T-cell (primary cell): ENCODE data around the gene ZFHX3. TPM values are rescaled to one million over a fixed set of nuclear protein-coding genes. Genes with fewer than 3 reads are reported as not detected.

Source experiments
- ATAC-seq, 4 experiments: fragments of 200-7000 bp in 3 of 4; fragments of 150-1000 bp in 1 of 4; cut with Tn5 transposase; replicated peaks in 1 of 4; 1 replicate in 3 of 4; 2 replicates in 1 of 4; pipeline ENCODE4 v1.10.0; 2021; ENCODE audit warnings: moderate library complexity in 3 of 4, mild to moderate bottlenecking in 2 of 4, moderate number of reproducible peaks in 1 of 4
- CTCF ChIA-PET, 2 donors: fragments of 300-600 bp; sonication (Branson Sonifier 250); formaldehyde crosslinking; loops; one replicate each; lab custom pipeline; 2022; ENCODE audit warnings: antibody characterized with exemption in 2 of 2; lab: Charles Lee
- POLR2A ChIA-PET, 2 donors: fragments of 300-600 bp; sonication (Branson Sonifier 250); formaldehyde crosslinking; loops; one replicate each; lab custom pipeline; 2022; ENCODE audit warnings: antibody characterized with exemption in 2 of 2; lab: Charles Lee
- DNase-seq, 35 experiments: peaks; one replicate each; pipeline versions ENCODE4 v3.0.0 to v3.0.0-alpha.2; 2013 to 2023
- H3K27ac ChIP-seq: one replicate; pipeline ENCODE4 v1.5.1; 2013; ENCODE audit warnings: low read length
- H3K27me3 ChIP-seq, 2 experiments: replicated peaks in 1 of 2; 1 replicate in 1 of 2; 2 replicates in 1 of 2; pipeline versions ENCODE4 v1.6.1 to v1.7.0; 2013; ENCODE audit warnings: low read length in 1 of 2, mixed read lengths in 1 of 2; ENCODE audit not compliant: control insufficient read depth in 2 of 2, insufficient read depth in 2 of 2; ENCODE audit errors: extremely low read depth in 1 of 2
- H3K36me3 ChIP-seq, 2 donors: 1 replicate in 1 of 2; 2 replicates in 1 of 2; pipeline versions ENCODE4 v1.6.1 to v1.7.0; 2013; ENCODE audit warnings: low read length in 1 of 2; ENCODE audit not compliant: control insufficient read depth in 2 of 2, insufficient read depth in 1 of 2; ENCODE audit errors: extremely low read depth in 1 of 2
- H3K4me1 ChIP-seq, 2 experiments: 1 replicate in 1 of 2; 2 replicates in 1 of 2; pipeline versions ENCODE4 v1.6.1 to v1.7.0; 2013; ENCODE audit warnings: low read length in 2 of 2, mixed read lengths in 1 of 2; ENCODE audit not compliant: insufficient read depth in 2 of 2, control insufficient read depth in 1 of 2; ENCODE audit errors: extremely low read depth in 1 of 2
- H3K4me3 ChIP-seq, 2 donors: 1 replicate in 1 of 2; 2 replicates in 1 of 2; pipeline versions ENCODE4 v1.5.1 to v1.7.0; 2013; ENCODE audit warnings: mild to moderate bottlenecking in 2 of 2, low read length in 1 of 2, moderate library complexity in 1 of 2; ENCODE audit not compliant: control insufficient read depth in 1 of 2; ENCODE audit errors: extremely low read depth in 1 of 2
- H3K9me3 ChIP-seq: 2 replicates; pipeline ENCODE4 v1.7.0; 2013
- H3K27ac Mint-ChIP-seq, 2 donors: one replicate each; pipeline ENCODE4 v1.8.0; 2020 to 2021; ENCODE audit warnings: mild to moderate bottlenecking in 2 of 2, mixed read lengths in 2 of 2
- H3K27me3 Mint-ChIP-seq, 2 donors: one replicate each; pipeline ENCODE4 v1.8.0; 2021 to 2022; ENCODE audit warnings: mixed read lengths in 2 of 2
- H3K36me3 Mint-ChIP-seq: one replicate; pipeline ENCODE4 v1.8.0; 2021; ENCODE audit warnings: mixed read lengths
- H3K4me1 Mint-ChIP-seq, 3 donors: one replicate each; pipeline ENCODE4 v1.8.0; 2020 to 2022; ENCODE audit warnings: mixed read lengths in 3 of 3, mild to moderate bottlenecking in 1 of 3
- H3K4me3 Mint-ChIP-seq, 3 donors: one replicate each; pipeline ENCODE4 v1.8.0; 2020 to 2022; ENCODE audit warnings: mild to moderate bottlenecking in 3 of 3, mixed read lengths in 3 of 3, moderate library complexity in 3 of 3
- H3K9me3 Mint-ChIP-seq, 3 donors: one replicate each; pipeline ENCODE4 v1.8.0; 2020 to 2022; ENCODE audit warnings: mixed read lengths in 3 of 3
- WGBS: methylation state at CpG from one replicate; pipeline ENCODE4 v1.1.5; 2013; ENCODE audit warnings: missing lambda C conversion rate; ENCODE audit not compliant: insufficient coverage; 5-methylcytosine and 5-hydroxymethylcytosine counted together
- total RNA-seq, 35 experiments: library from RNA in 6 of 35; stranded (reverse) in 6 of 35; fragments of 120-200 nt in 1 of 35; gene quantifications; one replicate each; pipeline versions ENCODE4 v1.2.1 to v1.2.4 and lab custom pipeline; 2013 to 2026

ZFHX3 gene
- total RNA-seq, 5 donors from 2014 or later (not counting 1 experiment from before 2014, with no cell fraction given), result 0.35 to 2.1 (median 1.0) TPM

DNA sequence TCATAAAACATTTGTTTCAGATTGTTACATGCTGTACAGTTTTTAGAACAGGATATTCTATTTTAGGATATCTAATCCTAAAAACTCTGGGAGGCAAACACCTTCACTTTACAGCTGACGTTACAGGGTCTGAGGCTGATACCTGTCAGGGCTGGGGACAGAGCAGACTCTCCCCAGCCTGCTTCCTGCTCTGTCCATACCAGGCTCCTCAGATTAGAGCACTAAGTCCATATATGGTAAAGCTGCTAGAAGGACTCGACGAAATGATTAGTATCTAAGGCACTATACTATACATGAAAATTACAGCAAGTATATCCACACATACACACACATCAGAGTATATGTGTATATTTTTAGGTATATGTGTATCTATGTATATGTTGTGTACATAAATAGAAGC lies 125.2 kb downstream of the ZFHX3 start:
- H3K4me3 Mint-ChIP-seq, result no peak overlapping the region
- Histone ChIP-seq H3K4me1 (peaks cover 2 to 12% of the 10 kb centered on the region in 2 experiments), H3K9me3 (no peaks in the 10 kb centered on the region), H3K36me3 (no peaks in the 10 kb centered on the region), H3K4me3 (no peak overlapping the region), H3K27me3 (peaks cover 0 to 7% of the 10 kb centered on the region in 2 experiments), H3K27ac (no peak overlapping the region)
- peaks cover 0 to 5% (median 2%) of the 10 kb centered on the region in 3 donors for H3K9me3 Mint-ChIP-seq
- no peak overlapping the region for H3K27ac Mint-ChIP-seq
- no CpG with 5 or more reads among the region's 3 CpGs for WGBS
- peaks cover 9 to 26% (median 20%) of the 10 kb centered on the region in 3 donors for H3K4me1 Mint-ChIP-seq
- ATAC-seq (no peak), DNase-seq (no peak)
- CTCF ChIA-PET, result no interaction called here
- H3K36me3 Mint-ChIP-seq, result no peaks in the 10 kb centered on the region
- H3K27me3 Mint-ChIP-seq, result no peaks in the 10 kb centered on the region
- POLR2A ChIA-PET, result no interaction called here

GRCh38 chr16:72921620-72922019 lies 126.3 kb downstream of the ZFHX3 start:
- H3K27me3 ChIP-seq, result peaks cover 0 to 7% of the 10 kb centered on the region in 2 experiments
- H3K4me1 Mint-ChIP-seq, result peaks cover 9 to 26% (median 20%) of the 10 kb centered on the region in 3 donors
- ChIA-PET CTCF (no interaction called here), POLR2A (no interaction called here)
- H3K36me3 Mint-ChIP-seq, result no peaks in the 10 kb centered on the region
- H3K9me3 Mint-ChIP-seq, result peaks cover 0 to 5% (median 2%) of the 10 kb centered on the region in 3 donors
- no peak overlapping the region for H3K27ac ChIP-seq
- ATAC-seq, result no peak
- peaks cover 2 to 12% of the 10 kb centered on the region in 2 experiments for H3K4me1 ChIP-seq
- no peaks in the 10 kb centered on the region for H3K36me3 ChIP-seq
- H3K27ac Mint-ChIP-seq, result peak overlapping the region in 1 of 2 donors; percentile 3
- no peak for DNase-seq
- peak overlapping the region in 1 of 3 donors; percentile 72 for H3K4me3 Mint-ChIP-seq
- no peak overlapping the region for H3K4me3 ChIP-seq
- H3K27me3 Mint-ChIP-seq, result no peaks in the 10 kb centered on the region
- 83% methylated on average over 13 of the region's 15 CpGs for WGBS
- H3K9me3 ChIP-seq, result no peaks in the 10 kb centered on the region

DNA sequence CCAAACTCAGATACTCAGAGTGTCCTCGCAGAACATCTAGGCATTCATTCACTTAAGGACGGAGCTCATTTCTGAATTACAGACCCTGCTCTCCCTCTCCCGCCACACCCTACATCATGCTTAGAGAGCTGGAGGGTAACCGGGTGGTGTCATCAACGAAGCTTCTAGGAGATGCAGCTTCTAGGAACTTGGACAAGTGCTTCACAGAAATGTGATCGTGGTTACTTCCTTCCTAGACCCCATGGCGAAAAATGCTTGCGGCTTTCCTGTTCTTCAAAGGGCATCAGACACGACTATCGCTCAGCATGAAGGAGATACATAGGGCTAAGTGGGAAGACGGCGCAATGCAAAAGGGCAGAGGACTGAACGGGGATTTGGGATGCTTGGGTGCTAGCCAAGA lies 126.8 kb downstream of the ZFHX3 start:
- Histone ChIP-seq H3K4me1 (peaks cover 2 to 12% of the 10 kb centered on the region in 2 experiments), H3K27ac (no peak overlapping the region), H3K4me3 (no peak overlapping the region), H3K27me3 (peaks cover 0 to 7% of the 10 kb centered on the region in 2 experiments), H3K36me3 (no peaks in the 10 kb centered on the region), H3K9me3 (no peaks in the 10 kb centered on the region)
- ChIA-PET POLR2A (interaction anchor here in 1 of 2 donors (0.6 kb wide), 1 partner anchor 121 kb away, joined by 4 read pairs; no protein-coding TSS in a partner anchor), CTCF (no interaction called here)
- H3K4me3 Mint-ChIP-seq, result peak overlapping the region in 2 of 3 donors; percentile 42 to 72
- H3K4me1 Mint-ChIP-seq, result peaks cover 9 to 26% (median 20%) of the 10 kb centered on the region in 3 donors
- H3K27me3 Mint-ChIP-seq, result no peaks in the 10 kb centered on the region
- peaks cover 0 to 5% (median 2%) of the 10 kb centered on the region in 3 donors for H3K9me3 Mint-ChIP-seq
- DNase-seq (peak in 2 of 35 experiments; percentile 3), ATAC-seq (peak in 1 of 4 experiments; percentile 64)
- WGBS, result 19% methylated on average over 6 of the region's 13 CpGs
- no peaks in the 10 kb centered on the region for H3K36me3 Mint-ChIP-seq
- H3K27ac Mint-ChIP-seq, result peak overlapping the region in 1 of 2 donors; percentile 3

- Mint-ChIP-seq H3K9me3 (peaks cover 0 to 5% (median 2%) of the 10 kb centered on the region in 3 donors), H3K4me1 (peaks cover 9 to 15% (median 14%) of the 10 kb centered on the region in 3 donors), H3K4me3 (no peak overlapping the region), H3K27ac (no peak overlapping the region), H3K27me3 (no peaks in the 10 kb centered on the region), H3K36me3 (no peaks in the 10 kb centered on the region)
- WGBS, result no CpG with 5 or more reads among the region's 7 CpGs
- no peaks in the 10 kb centered on the region for H3K9me3 ChIP-seq
- POLR2A ChIA-PET, result no interaction called here
- no peak for ATAC-seq
- H3K27ac ChIP-seq, result no peak overlapping the region
- no peak overlapping the region for H3K4me3 ChIP-seq
- H3K27me3 ChIP-seq, result peaks cover 0 to 7% of the 10 kb centered on the region in 2 experiments
- H3K36me3 ChIP-seq, result no peaks in the 10 kb centered on the region
- H3K4me1 ChIP-seq, result peaks cover 2 to 12% of the 10 kb centered on the region in 2 experiments
- CTCF ChIA-PET, result no interaction called here
- DNase-seq, result no peak
Measured at GRCh38 chr16:72917051-72917450, 130.9 kb downstream of the ZFHX3 start.

DNA sequence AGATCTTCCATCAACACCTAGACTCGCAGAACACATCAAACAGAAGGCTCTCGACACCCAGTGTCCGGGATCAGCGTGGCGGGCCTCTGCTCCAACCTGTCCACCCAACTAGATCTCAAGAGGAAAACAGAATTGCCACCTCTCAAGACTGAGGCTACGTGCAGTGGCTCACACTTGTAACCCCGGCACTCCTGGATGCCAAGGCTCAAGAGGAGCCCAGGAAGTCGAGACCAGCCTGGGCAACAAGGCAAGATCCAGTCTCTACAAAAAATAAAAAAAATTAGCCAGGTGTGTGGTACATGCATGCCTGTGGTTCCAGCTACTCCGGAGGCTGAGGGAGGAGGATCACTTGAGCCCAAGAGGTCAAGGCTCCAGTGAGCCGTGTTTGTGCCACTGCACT lies 132.6 kb downstream of the ZFHX3 start:
- Histone ChIP-seq H3K27me3 (no peaks in the 10 kb centered on the region), H3K36me3 (no peaks in the 10 kb centered on the region), H3K4me1 (no peaks in the 10 kb centered on the region), H3K4me3 (no peak overlapping the region), H3K27ac (no peak overlapping the region), H3K9me3 (no peaks in the 10 kb centered on the region)
- ChIA-PET CTCF (no interaction called here), POLR2A (no interaction called here)
- WGBS, result 91% methylated on average over 4 of the region's 10 CpGs
- H3K27me3 Mint-ChIP-seq, result no peaks in the 10 kb centered on the region
- H3K27ac Mint-ChIP-seq, result no peak overlapping the region
- H3K9me3 Mint-ChIP-seq, result peaks cover 0 to 5% (median 2%) of the 10 kb centered on the region in 3 donors
- no peak overlapping the region for H3K4me3 Mint-ChIP-seq
- peaks cover 0 to 3% (median 2%) of the 10 kb centered on the region in 3 donors for H3K4me1 Mint-ChIP-seq
- ATAC-seq (no peak), DNase-seq (no peak)
- no peaks in the 10 kb centered on the region for H3K36me3 Mint-ChIP-seq

- no peak overlapping the region for H3K27ac Mint-ChIP-seq
- Histone ChIP-seq H3K4me1 (no peaks in the 10 kb centered on the region), H3K4me3 (no peak overlapping the region), H3K27ac (no peak overlapping the region), H3K27me3 (no peaks in the 10 kb centered on the region), H3K9me3 (no peaks in the 10 kb centered on the region), H3K36me3 (no peaks in the 10 kb centered on the region)
- H3K36me3 Mint-ChIP-seq, result no peaks in the 10 kb centered on the region
- H3K9me3 Mint-ChIP-seq, result peaks cover 0 to 5% (median 2%) of the 10 kb centered on the region in 3 donors
- DNase-seq (no peak), ATAC-seq (no peak)
- H3K4me1 Mint-ChIP-seq, result no peaks in the 10 kb centered on the region
- ChIA-PET POLR2A (no interaction called here), CTCF (no interaction called here)
- no peaks in the 10 kb centered on the region for H3K27me3 Mint-ChIP-seq
- no CpG with 5 or more reads among the region's 3 CpGs for WGBS
- H3K4me3 Mint-ChIP-seq, result no peak overlapping the region
Measured at GRCh38 chr16:72913551-72913950, 134.4 kb downstream of the ZFHX3 start.
